ENCODE data around the gene PGBD2. TPM values are rescaled to one million over a fixed set of nuclear protein-coding genes. Genes with fewer than 3 reads are reported as not detected.

The PGBD2 gene
- total and polyA plus RNA-seq, 9 of the 15 experiments (the other 6 are each of a cell fraction or from before 2014, with no cell fraction given), result 11.9 to 21.8 (median 14.7) TPM

- no peak for TF ChIP-seq ZNF707 (CRISPR knock-in tag; conservative IDR thresholded peaks at IDR 0.05)
- no peak for TF ChIP-seq ZNF253 (CRISPR knock-in tag; conservative IDR thresholded peaks at IDR 0.05)
- no peak for TF ChIP-seq ZNF165 (CRISPR knock-in tag; IDR thresholded peaks at IDR 0.05; ENCODE audit: borderline replicate concordance)
- TF ChIP-seq RBM25 (IDR thresholded peaks at IDR 0.05; ENCODE audit: low read depth, low read length, severe bottlenecking), result no peak
- no peak; the same call in 1 of the 2 replicates for TF ChIP-seq PYGO2 (tag; IDR thresholded peaks at IDR 0.05)
- TF ChIP-seq CC2D1A (IDR thresholded peaks at IDR 0.05), result peak; percentile 38; the same call in 1 of the 2 replicates
- TF ChIP-seq NEUROD1 (IDR thresholded peaks at IDR 0.05; ENCODE audit: borderline replicate concordance, low read depth, low read length, partially characterized antibody), result no peak
- no peak for TF ChIP-seq TFAM (CRISPR knock-in tag; conservative IDR thresholded peaks at IDR 0.05)
- no peak for TF ChIP-seq TAF15 (IDR thresholded peaks at IDR 0.05; ENCODE audit: low read depth, low read length)
- TF ChIP-seq HIVEP1 (CRISPR knock-in tag; IDR thresholded peaks at IDR 0.05), result no peak
- TF ChIP-seq ZZZ3 (IDR thresholded peaks at IDR 0.05), result no peak
- no peak for TF ChIP-seq ZNF143 (CRISPR knock-in tag; IDR thresholded peaks at IDR 0.05)
- no peak for TF ChIP-seq ETS2 (tag; IDR thresholded peaks at IDR 0.05; ENCODE audit: borderline replicate concordance, poor library complexity, severe bottlenecking)
- TF ChIP-seq SNRNP70 (optimal IDR thresholded peaks at IDR 0.05; ENCODE audit: low read depth, low read length), result no peak
- TF ChIP-seq IFI16 (CRISPR knock-in tag; IDR thresholded peaks at IDR 0.05), result no peak
- 0 out of 2 replicates have a peak, but pooled peaks have one; percentile 8 for TF ChIP-seq CTBP1 (IDR thresholded peaks at IDR 0.05; ENCODE audit: borderline replicate concordance)
- no peak for TF ChIP-seq ZC3H4 (CRISPR knock-in tag; IDR thresholded peaks at IDR 0.05; ENCODE audit: borderline replicate concordance)
- no peak for TF ChIP-seq MEF2A (IDR thresholded peaks at IDR 0.05; ENCODE audit: control insufficient read depth, low read depth, low read length)
- no peak for TF ChIP-seq ZNF224 (CRISPR knock-in tag; IDR thresholded peaks at IDR 0.05)
- TF ChIP-seq TCF3 (CRISPR knock-in tag; IDR thresholded peaks at IDR 0.05), result no peak
- no peak for TF ChIP-seq POLR2G (IDR thresholded peaks at IDR 0.05; ENCODE audit: low read depth, low read length)
- no peak for TF ChIP-seq ETV5 (CRISPR knock-in tag; IDR thresholded peaks at IDR 0.05; ENCODE audit: low read depth)
- TF ChIP-seq NCOA6 (IDR thresholded peaks at IDR 0.05), result no peak; the same call in 1 of the 2 replicates
- TF ChIP-seq PCBP2 (IDR thresholded peaks at IDR 0.05; ENCODE audit: low read depth, low read length, poor library complexity, severe bottlenecking), result no peak
- no peak for TF ChIP-seq PTBP1 (IDR thresholded peaks at IDR 0.05; ENCODE audit: low read depth, low read length)
- TF ChIP-seq HMGN3 (IDR thresholded peaks at IDR 0.05; ENCODE audit: borderline replicate concordance, extremely low read depth, insufficient read length, low read depth, low read length), result no peak
- TF ChIP-seq ZNF24 (IDR thresholded peaks at IDR 0.05), result no peak
- TF ChIP-seq MEF2D (tag; conservative IDR thresholded peaks at IDR 0.05; ENCODE audit: low read depth), result no peak
- no peak for TF ChIP-seq MIER1 (IDR thresholded peaks at IDR 0.05; ENCODE audit: low read depth)
- TF ChIP-seq SRF (CRISPR knock-in tag; IDR thresholded peaks at IDR 0.05), result no peak
- TF ChIP-seq YY1 (IDR thresholded peaks at IDR 0.05; ENCODE audit: borderline replicate concordance in 1 of 3, control insufficient read depth in 1 of 3, extremely low read depth in 1 of 3, insufficient read depth in 3 of 3, insufficient read length in 1 of 3, insufficient replicate concordance in 2 of 3, low read depth in 1 of 3, low read length in 2 of 3), result no peak
These were observed 15.2 kb upstream of the PGBD2 start (continued) for GRCh38 chr1:248890549-248891498.
